ENCODE measurements around the gene OR9A2. TPM values are rescaled to one million over a fixed set of nuclear protein-coding genes. Genes with fewer than 3 reads are reported as not detected.

The OR9A2 gene
- total RNA-seq, 1 experiment from 2014 or later: not detected

DNA sequence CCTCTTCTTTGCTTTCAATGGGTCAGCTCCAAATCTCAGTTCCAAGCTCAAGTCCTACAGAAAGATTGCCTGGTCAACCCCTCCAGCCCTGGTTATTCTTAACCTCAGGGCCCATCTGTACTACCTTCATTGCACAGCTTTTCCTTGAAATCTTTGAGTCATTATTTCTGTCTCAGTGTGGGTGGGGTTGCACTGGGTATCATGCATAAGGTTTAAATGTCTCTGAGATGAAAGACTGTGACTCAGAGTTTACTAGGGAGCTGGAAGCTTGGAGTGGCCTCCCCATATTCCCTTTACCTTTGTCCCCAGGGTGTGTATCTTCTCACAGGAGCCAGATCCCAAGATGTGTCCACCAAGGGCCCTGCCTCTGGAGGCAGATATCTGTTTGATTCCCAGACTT lies 21.9 kb upstream of the OR9A2 start (continued):
- TF ChIP-seq, protein P1, sequence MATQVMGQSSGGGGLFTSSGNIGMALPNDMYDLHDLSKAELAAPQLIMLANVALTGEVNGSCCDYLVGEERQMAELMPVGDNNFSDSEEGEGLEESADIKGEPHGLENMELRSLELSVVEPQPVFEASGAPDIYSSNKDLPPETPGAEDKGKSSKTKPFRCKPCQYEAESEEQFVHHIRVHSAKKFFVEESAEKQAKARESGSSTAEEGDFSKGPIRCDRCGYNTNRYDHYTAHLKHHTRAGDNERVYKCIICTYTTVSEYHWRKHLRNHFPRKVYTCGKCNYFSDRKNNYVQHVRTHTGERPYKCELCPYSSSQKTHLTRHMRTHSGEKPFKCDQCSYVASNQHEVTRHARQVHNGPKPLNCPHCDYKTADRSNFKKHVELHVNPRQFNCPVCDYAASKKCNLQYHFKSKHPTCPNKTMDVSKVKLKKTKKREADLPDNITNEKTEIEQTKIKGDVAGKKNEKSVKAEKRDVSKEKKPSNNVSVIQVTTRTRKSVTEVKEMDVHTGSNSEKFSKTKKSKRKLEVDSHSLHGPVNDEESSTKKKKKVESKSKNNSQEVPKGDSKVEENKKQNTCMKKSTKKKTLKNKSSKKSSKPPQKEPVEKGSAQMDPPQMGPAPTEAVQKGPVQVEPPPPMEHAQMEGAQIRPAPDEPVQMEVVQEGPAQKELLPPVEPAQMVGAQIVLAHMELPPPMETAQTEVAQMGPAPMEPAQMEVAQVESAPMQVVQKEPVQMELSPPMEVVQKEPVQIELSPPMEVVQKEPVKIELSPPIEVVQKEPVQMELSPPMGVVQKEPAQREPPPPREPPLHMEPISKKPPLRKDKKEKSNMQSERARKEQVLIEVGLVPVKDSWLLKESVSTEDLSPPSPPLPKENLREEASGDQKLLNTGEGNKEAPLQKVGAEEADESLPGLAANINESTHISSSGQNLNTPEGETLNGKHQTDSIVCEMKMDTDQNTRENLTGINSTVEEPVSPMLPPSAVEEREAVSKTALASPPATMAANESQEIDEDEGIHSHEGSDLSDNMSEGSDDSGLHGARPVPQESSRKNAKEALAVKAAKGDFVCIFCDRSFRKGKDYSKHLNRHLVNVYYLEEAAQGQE (IDR thresholded peaks at IDR 0.05; ENCODE audit: low read depth): no peak

DNA sequence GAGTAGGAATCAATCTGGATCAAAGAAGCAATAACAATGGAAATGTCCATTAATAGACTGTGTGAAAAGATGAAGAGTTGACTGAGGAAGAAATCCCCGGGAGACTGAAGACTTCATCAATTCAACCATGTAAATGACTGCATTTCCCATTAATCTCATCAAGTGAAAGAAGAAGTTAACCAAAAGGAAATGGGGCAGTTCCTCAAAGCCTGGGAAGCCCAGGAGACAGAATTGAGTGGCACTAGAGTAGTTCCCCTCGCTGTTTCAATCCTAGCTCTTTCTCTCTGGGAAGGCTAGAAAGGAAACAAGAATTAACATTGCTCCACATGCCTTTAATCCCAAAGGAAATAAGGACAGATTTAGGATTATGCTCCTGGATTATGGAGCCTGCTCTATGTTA lies 20.4 kb upstream of the OR9A2 start:
- Histone ChIP-seq H3K4me2 (ENCODE audit: low read length) (no peak overlapping the region), H3K9ac (ENCODE audit: low read length) (no peak overlapping the region), H3K4me3 (replicated peaks in 1 of 2; ENCODE audit: low read depth in 1 of 2, low read length in 2 of 2) (no peak overlapping the region), H4K20me1 (ENCODE audit: insufficient read depth) (no peaks in the 10 kb centered on the region), H3K4me1 (ENCODE audit: control insufficient read depth in 1 of 2, insufficient read depth in 2 of 2, low read length in 2 of 2) (peaks cover 0 to 9% of the 10 kb centered on the region in 2 experiments; a peak in 1 of 4 replicates), H3K9me2 (ENCODE audit: insufficient read depth) (no peaks in the 10 kb centered on the region), H3K9me3 (ENCODE audit: control insufficient read depth in 1 of 2, insufficient read depth in 1 of 2, low read depth in 1 of 2, low read length in 2 of 2) (no peaks in the 10 kb centered on the region), H3K27ac (ENCODE audit: low read depth, low read length) (no peak overlapping the region), H3K36me3 (ENCODE audit: control insufficient read depth in 1 of 2, insufficient read depth in 2 of 2, low read length in 2 of 2) (no peaks in the 10 kb centered on the region), H2AFZ (ENCODE audit: low read depth, low read length, poor library complexity, severe bottlenecking) (no peak overlapping the region), H3K27me3 (ENCODE audit: insufficient read depth, low read length) (no peaks in the 10 kb centered on the region; the same call in 1 of the 2 replicates), H3K79me2 (ENCODE audit: insufficient read depth, low read length) (no peaks in the 10 kb centered on the region)
- BruUV-seq (replicated peaks): no TSS peak
- DNase-seq (ENCODE audit: low read depth, low spot score) (no peak), ATAC-seq (no peak)
- POLR2A ChIA-PET: no interaction called here
- RAD21 ChIA-PET (ENCODE audit: low non-redundant PET in 1 of 2, low total read pairs in 2 of 2, uncharacterized antibody in 2 of 2, unreplicated experiment in 2 of 2): no interaction called here
- CTCF ChIA-PET: no interaction called here
- intact Hi-C loops (cut with micrococcal nuclease): no loop called here
- TF ChIP-seq YY1 (IDR thresholded peaks at IDR 0.05; ENCODE audit: extremely low read depth, insufficient replicate concordance, low read depth, low read length) (no peak), CBX3 (IDR thresholded peaks at IDR 0.05; ENCODE audit: low read depth) (no peak), RAD21 (IDR thresholded peaks at IDR 0.05; ENCODE audit: low read depth) (no peak), ELF1 (IDR thresholded peaks at IDR 0.05; ENCODE audit: borderline replicate concordance, low read depth) (no peak), SP1 (IDR thresholded peaks at IDR 0.05; ENCODE audit: low read depth) (no peak), SIN3A (IDR thresholded peaks at IDR 0.05; ENCODE audit: low read depth) (no peak), JUND (IDR thresholded peaks at IDR 0.05) (no peak), FOSL1 (IDR thresholded peaks at IDR 0.05; ENCODE audit: low read depth) (no peak), POLR2AphosphoS5 (IDR thresholded peaks at IDR 0.05; ENCODE audit: low read depth, low read length) (no peak), POLR2A (IDR thresholded peaks at IDR 0.05; ENCODE audit: borderline replicate concordance, extremely low read depth, insufficient read depth, insufficient read length) (no peak), SRF (IDR thresholded peaks at IDR 0.05; ENCODE audit: low read depth) (no peak), TCF7L2 (IDR thresholded peaks at IDR 0.05; ENCODE audit: borderline replicate concordance, extremely low read depth, insufficient read depth, insufficient read length) (no peak)
- TF ChIP-seq, protein P2, sequence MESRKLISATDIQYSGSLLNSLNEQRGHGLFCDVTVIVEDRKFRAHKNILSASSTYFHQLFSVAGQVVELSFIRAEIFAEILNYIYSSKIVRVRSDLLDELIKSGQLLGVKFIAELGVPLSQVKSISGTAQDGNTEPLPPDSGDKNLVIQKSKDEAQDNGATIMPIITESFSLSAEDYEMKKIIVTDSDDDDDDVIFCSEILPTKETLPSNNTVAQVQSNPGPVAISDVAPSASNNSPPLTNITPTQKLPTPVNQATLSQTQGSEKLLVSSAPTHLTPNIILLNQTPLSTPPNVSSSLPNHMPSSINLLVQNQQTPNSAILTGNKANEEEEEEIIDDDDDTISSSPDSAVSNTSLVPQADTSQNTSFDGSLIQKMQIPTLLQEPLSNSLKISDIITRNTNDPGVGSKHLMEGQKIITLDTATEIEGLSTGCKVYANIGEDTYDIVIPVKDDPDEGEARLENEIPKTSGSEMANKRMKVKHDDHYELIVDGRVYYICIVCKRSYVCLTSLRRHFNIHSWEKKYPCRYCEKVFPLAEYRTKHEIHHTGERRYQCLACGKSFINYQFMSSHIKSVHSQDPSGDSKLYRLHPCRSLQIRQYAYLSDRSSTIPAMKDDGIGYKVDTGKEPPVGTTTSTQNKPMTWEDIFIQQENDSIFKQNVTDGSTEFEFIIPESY (IDR thresholded peaks at IDR 0.05; ENCODE audit: extremely low read depth, insufficient replicate concordance, low read length): no peak
- TF ChIP-seq, protein P3, sequence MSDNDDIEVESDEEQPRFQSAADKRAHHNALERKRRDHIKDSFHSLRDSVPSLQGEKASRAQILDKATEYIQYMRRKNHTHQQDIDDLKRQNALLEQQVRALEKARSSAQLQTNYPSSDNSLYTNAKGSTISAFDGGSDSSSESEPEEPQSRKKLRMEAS (IDR thresholded peaks at IDR 0.05): no peak
- TF ChIP-seq, protein P4, sequence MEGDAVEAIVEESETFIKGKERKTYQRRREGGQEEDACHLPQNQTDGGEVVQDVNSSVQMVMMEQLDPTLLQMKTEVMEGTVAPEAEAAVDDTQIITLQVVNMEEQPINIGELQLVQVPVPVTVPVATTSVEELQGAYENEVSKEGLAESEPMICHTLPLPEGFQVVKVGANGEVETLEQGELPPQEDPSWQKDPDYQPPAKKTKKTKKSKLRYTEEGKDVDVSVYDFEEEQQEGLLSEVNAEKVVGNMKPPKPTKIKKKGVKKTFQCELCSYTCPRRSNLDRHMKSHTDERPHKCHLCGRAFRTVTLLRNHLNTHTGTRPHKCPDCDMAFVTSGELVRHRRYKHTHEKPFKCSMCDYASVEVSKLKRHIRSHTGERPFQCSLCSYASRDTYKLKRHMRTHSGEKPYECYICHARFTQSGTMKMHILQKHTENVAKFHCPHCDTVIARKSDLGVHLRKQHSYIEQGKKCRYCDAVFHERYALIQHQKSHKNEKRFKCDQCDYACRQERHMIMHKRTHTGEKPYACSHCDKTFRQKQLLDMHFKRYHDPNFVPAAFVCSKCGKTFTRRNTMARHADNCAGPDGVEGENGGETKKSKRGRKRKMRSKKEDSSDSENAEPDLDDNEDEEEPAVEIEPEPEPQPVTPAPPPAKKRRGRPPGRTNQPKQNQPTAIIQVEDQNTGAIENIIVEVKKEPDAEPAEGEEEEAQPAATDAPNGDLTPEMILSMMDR (IDR thresholded peaks at IDR 0.05 in 2 of 3, conservative IDR thresholded peaks at IDR 0.05 in 1 of 3; ENCODE audit: borderline replicate concordance in 1 of 3, insufficient read depth in 1 of 3, low read depth in 2 of 3, low read length in 2 of 3): no peak
